Muscle of leg (tissue), 16 donors: ENCODE data around the gene TRMU. TPM values are rescaled to one million over a fixed set of nuclear protein-coding genes. Genes with fewer than 3 reads are reported as not detected.

Experiments
- DNase-seq: peaks from one replicate; pipeline ENCODE4 v3.0.0; 2013
- H3K27ac ChIP-seq: one replicate; pipeline ENCODE4 v1.5.1; 2013; ENCODE audit warnings: mild to moderate bottlenecking, low read length, control low read depth
- H3K27me3 ChIP-seq: one replicate; pipeline ENCODE4 v1.6.1; 2013; ENCODE audit warnings: low read length; ENCODE audit not compliant: control insufficient read depth, insufficient read depth
- H3K36me3 ChIP-seq: one replicate; pipeline ENCODE4 v1.6.1; 2013; ENCODE audit warnings: low read length; ENCODE audit not compliant: control insufficient read depth, insufficient read depth
- H3K4me1 ChIP-seq: one replicate; pipeline ENCODE4 v1.6.1; 2013; ENCODE audit warnings: low read length; ENCODE audit not compliant: control insufficient read depth, insufficient read depth
- H3K4me3 ChIP-seq: one replicate; pipeline ENCODE4 v1.5.1; 2013; ENCODE audit warnings: low read length, control low read depth
- H3K9me3 ChIP-seq: replicated peaks from 2 replicates; pipeline ENCODE4 v1.6.1; 2013; ENCODE audit warnings: low read depth, low read length; ENCODE audit not compliant: control insufficient read depth
- WGBS: methylation state at CpG from one replicate; pipeline ENCODE4 v1.1.5; 2013; ENCODE audit warnings: missing lambda C conversion rate; ENCODE audit not compliant: insufficient coverage; 5-methylcytosine and 5-hydroxymethylcytosine counted together
- long read RNA-seq, 11 donors: transcript quantifications; one replicate each; lab custom pipeline, GENCODE V29; 2026
- polyA plus RNA-seq, 8 donors: library from polyadenylated mRNA; unstranded; fragments of 120-200 nt; gene quantifications; one replicate each; pipeline versions ENCODE4 v1.2.1 to v1.2.3, GENCODE V29; 2013; ENCODE audit warnings: inconsistent platforms in 1 of 8, low replicate concordance in 1 of 8; ENCODE audit not compliant: insufficient read length in 8 of 8, insufficient read depth in 1 of 8
- total RNA-seq: library from RNA; stranded (reverse); fragments of 120-200 nt; gene quantifications from one replicate; pipeline ENCODE4 v1.2.4, GENCODE V29; 2013

TRMU gene, protein sequence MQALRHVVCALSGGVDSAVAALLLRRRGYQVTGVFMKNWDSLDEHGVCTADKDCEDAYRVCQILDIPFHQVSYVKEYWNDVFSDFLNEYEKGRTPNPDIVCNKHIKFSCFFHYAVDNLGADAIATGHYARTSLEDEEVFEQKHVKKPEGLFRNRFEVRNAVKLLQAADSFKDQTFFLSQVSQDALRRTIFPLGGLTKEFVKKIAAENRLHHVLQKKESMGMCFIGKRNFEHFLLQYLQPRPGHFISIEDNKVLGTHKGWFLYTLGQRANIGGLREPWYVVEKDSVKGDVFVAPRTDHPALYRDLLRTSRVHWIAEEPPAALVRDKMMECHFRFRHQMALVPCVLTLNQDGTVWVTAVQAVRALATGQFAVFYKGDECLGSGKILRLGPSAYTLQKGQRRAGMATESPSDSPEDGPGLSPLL
- 29.8 TPM for total RNA-seq
- polyA plus RNA-seq: 10 to 100 TPM; 28.2 to 37.7 (median 32.4) TPM
- long read RNA-seq, donor 1, partial matches to known transcripts: 0 of 2 reads
- long read RNA-seq, donor 1, other reads (novel, unspliced or antisense): 0 of 2 reads
- long read RNA-seq, donor 2: 0 reads
- long read RNA-seq, donor 3, partial matches to known transcripts: 0 of 7 reads
- long read RNA-seq, donor 3, other reads (novel, unspliced or antisense): 0 of 7 reads
- long read RNA-seq, donor 4, partial matches to known transcripts: 0 of 5 reads
- long read RNA-seq, donor 4, other reads (novel, unspliced or antisense): 0 of 5 reads
- long read RNA-seq, donor 5, partial matches to known transcripts: 0 of 9 reads
- long read RNA-seq, donor 5, other reads (novel, unspliced or antisense): 0 of 9 reads
- long read RNA-seq, donor 6, partial matches to known transcripts: 0 of 7 reads
- long read RNA-seq, donor 6, other reads (novel, unspliced or antisense): 0 of 7 reads
- long read RNA-seq, donor 7, partial matches to known transcripts: 0 of 4 reads
- long read RNA-seq, donor 7, other reads (novel, unspliced or antisense): 0 of 4 reads
- long read RNA-seq, donor 8, partial matches to known transcripts: 0 of 4 reads
- long read RNA-seq, donor 8, other reads (novel, unspliced or antisense): 0 of 4 reads
- long read RNA-seq, donor 9, partial matches to known transcripts: 0 of 2 reads
- long read RNA-seq, donor 9, other reads (novel, unspliced or antisense): 0 of 2 reads
- long read RNA-seq, donor 10, partial matches to known transcripts: 0 of 7 reads
- long read RNA-seq, donor 10, other reads (novel, unspliced or antisense): 0 of 7 reads
- long read RNA-seq, donor 11, partial matches to known transcripts: 0 of 4 reads
- long read RNA-seq, donor 11, other reads (novel, unspliced or antisense): 0 of 4 reads

GRCh38 chr22:46335201-46336118 lies at the start of gene TRMU:
TSS of gene TRMU (plus strand) at chr22:46335714. CDS start at chr22:46335765, 51 bp downstream.
- peak; percentile 94 for DNase-seq
- WGBS: under 1% methylated on average over 80 of the region's 93 CpGs

GRCh38 chr22:46286006-46286405 lies 49.5 kb upstream of the TRMU start:
- H3K36me3 ChIP-seq: peaks cover 70% of the 10 kb centered on the region
- no CpG with 5 or more reads among the region's 3 CpGs for WGBS

More at GRCh38 chr22:46335201-46336118, at the start of gene TRMU:
- peak within 1 kb of the TSS; percentile 95 for H3K27ac ChIP-seq
- H3K9me3 ChIP-seq: no peaks in the 10 kb centered on the region
- H3K4me3 ChIP-seq: peak within 1 kb of the TSS; percentile 92
- peaks cover 39% of the 10 kb centered on the region for H3K36me3 ChIP-seq
- H3K4me1 ChIP-seq: peaks cover 14% of the 10 kb centered on the region
- no peaks in the 10 kb centered on the region for H3K27me3 ChIP-seq

GRCh38 chr22:46286941-46287872 lies 48.3 kb upstream of the TRMU start:
- Histone ChIP-seq H3K27ac (no peak overlapping the region), H3K9me3 (no peaks in the 10 kb centered on the region), H3K4me3 (no peak overlapping the region), H3K27me3 (no peaks in the 10 kb centered on the region), H3K36me3 (peaks cover 69% of the 10 kb centered on the region), H3K4me1 (peaks cover 6% of the 10 kb centered on the region)
- no peak for DNase-seq
- 90% methylated on average over 11 of the region's 15 CpGs for WGBS

More at GRCh38 chr22:46286006-46286405, 49.5 kb upstream of the TRMU start:
- Histone ChIP-seq H3K27ac (no peak overlapping the region), H3K27me3 (no peaks in the 10 kb centered on the region), H3K4me1 (peaks cover 6% of the 10 kb centered on the region), H3K9me3 (no peaks in the 10 kb centered on the region), H3K4me3 (no peak overlapping the region)
- DNase-seq: no peak

- DNase-seq: peak; percentile 41
- Histone ChIP-seq H3K36me3 (peaks cover 74% of the 10 kb centered on the region), H3K9me3 (no peaks in the 10 kb centered on the region), H3K4me1 (peaks cover 6% of the 10 kb centered on the region), H3K4me3 (no peak overlapping the region), H3K27me3 (no peaks in the 10 kb centered on the region), H3K27ac (no peak overlapping the region)
- 71% methylated on average over 18 of the region's 24 CpGs for WGBS
Observed at GRCh38 chr22:46287873-46288751, 47.4 kb upstream of the TRMU start.

GRCh38 chr22:46288846-46289243 lies 46.7 kb upstream of the TRMU start:
- peaks cover 79% of the 10 kb centered on the region for H3K36me3 ChIP-seq
- H3K4me3 ChIP-seq: no peak overlapping the region
- no peaks in the 10 kb centered on the region for H3K27me3 ChIP-seq
- DNase-seq: no peak
- peaks cover 10% of the 10 kb centered on the region for H3K4me1 ChIP-seq
- 87% methylated on average over 7 of the region's 7 CpGs for WGBS
- no peak overlapping the region for H3K27ac ChIP-seq
- H3K9me3 ChIP-seq: no peaks in the 10 kb centered on the region

- no peak overlapping the region for H3K27ac ChIP-seq
- H3K9me3 ChIP-seq: no peaks in the 10 kb centered on the region
- no peak overlapping the region for H3K4me3 ChIP-seq
- 87% methylated on average over 32 of the region's 33 CpGs for WGBS
- no peak for DNase-seq
- peaks cover 74% of the 10 kb centered on the region for H3K36me3 ChIP-seq
- peaks cover 10% of the 10 kb centered on the region for H3K4me1 ChIP-seq
- no peaks in the 10 kb centered on the region for H3K27me3 ChIP-seq
Observed at GRCh38 chr22:46289244-46289891, 46.1 kb upstream of the TRMU start.

DNA sequence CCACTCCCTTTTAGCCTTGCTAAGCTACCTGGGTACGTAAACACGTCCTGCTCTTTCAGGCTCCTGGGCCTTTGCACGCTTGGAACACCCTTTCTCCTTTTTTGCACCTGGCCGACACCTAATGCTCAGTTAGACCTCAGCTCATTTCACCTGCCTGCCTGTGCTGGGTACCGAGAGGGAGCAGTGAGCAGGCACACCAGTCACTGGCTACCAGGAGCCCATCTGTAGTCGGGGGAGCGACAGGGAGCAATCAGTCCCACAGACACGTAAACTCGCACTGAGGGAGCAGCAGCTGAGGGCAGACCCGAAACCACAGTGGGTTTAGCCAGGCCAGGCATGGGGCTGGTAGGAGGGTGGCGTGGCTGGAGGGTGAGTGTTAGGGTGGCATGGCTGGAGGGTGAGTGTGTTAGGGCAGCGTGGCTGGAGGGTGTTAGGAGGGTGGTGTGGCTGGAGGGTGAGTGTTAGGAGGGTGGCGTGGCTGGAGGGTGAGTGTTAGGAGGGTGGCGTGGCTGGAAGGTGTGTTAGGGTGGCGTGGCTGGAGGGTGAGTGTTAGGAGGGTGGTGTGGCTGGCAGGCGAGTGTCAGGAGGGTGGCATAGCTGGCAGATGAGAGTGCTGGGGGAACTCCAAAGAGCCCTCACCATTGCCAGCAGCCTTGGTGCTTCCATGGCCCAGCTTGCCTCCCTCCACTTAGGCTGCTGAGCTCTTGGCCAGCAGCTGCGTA lies 45.2 kb upstream of the TRMU start:
- WGBS: 94% methylated on average over 16 of the region's 17 CpGs
- Histone ChIP-seq H3K27me3 (no peaks in the 10 kb centered on the region), H3K4me1 (peaks cover 10% of the 10 kb centered on the region), H3K27ac (no peak overlapping the region), H3K9me3 (no peaks in the 10 kb centered on the region), H3K4me3 (no peak overlapping the region), H3K36me3 (peaks cover 68% of the 10 kb centered on the region)
- no peak for DNase-seq
